Measurements from ENCODE around the gene PSMA2. TPM values are rescaled to one million over a fixed set of nuclear protein-coding genes. Genes with fewer than 3 reads are reported as not detected.
A peak's percentile ranks its signal among the peaks of the same experiment; 100 is the strongest.

PSMA2 gene
- polyA plus RNA-seq, 6 donors from 2014 or later, result 214 to 299 (median 259) TPM

GRCh38 chr7:42878303-42878702, 53.7 kb downstream of the PSMA2 start:
- H3K27ac Mint-ChIP-seq, result peak overlapping the region in 1 of 6 donors; percentile 24
- no peak for DNase-seq
- H3K36me3 Mint-ChIP-seq, result no peaks in the 10 kb centered on the region
- H3K27me3 Mint-ChIP-seq, result peaks cover 0 to 7% (median 3%) of the 10 kb centered on the region in 3 donors
- no peak overlapping the region for H3K4me3 Mint-ChIP-seq
- no peaks in the 10 kb centered on the region for H3K9me3 Mint-ChIP-seq
- ATAC-seq (ENCODE audit: low read depth in 2 of 2), result no peak
- H3K4me1 Mint-ChIP-seq, result peaks cover under 1 to 12% (median 7%) of the 10 kb centered on the region in 3 donors

GRCh38 chr7:42877862-42878261, 54.1 kb downstream of the PSMA2 start:
- no peaks in the 10 kb centered on the region for H3K9me3 Mint-ChIP-seq
- H3K36me3 Mint-ChIP-seq, result no peaks in the 10 kb centered on the region
- H3K27me3 Mint-ChIP-seq, result peaks cover 0 to 7% (median 3%) of the 10 kb centered on the region in 3 donors
- peak overlapping the region in 2 of 6 donors; percentile 24 to 58 for H3K27ac Mint-ChIP-seq
- DNase-seq (no peak), ATAC-seq (ENCODE audit: low read depth in 2 of 2) (no peak)
- peaks cover 0 to 9% (median 7%) of the 10 kb centered on the region in 3 donors for H3K4me1 Mint-ChIP-seq
- no peak overlapping the region for H3K4me3 Mint-ChIP-seq

- no peak overlapping the region for H3K27ac Mint-ChIP-seq
- H3K4me1 Mint-ChIP-seq, result peaks cover 0 to 3% (median 1%) of the 10 kb centered on the region in 3 donors
- DNase-seq, result peak; percentile 25
- H3K4me3 Mint-ChIP-seq, result no peak overlapping the region
- peaks cover 0 to 7% (median 3%) of the 10 kb centered on the region in 3 donors for H3K27me3 Mint-ChIP-seq
- no peaks in the 10 kb centered on the region for H3K36me3 Mint-ChIP-seq
- ATAC-seq (ENCODE audit: low read depth in 2 of 2), result peak; percentile 56 to 67
- H3K9me3 Mint-ChIP-seq, result no peaks in the 10 kb centered on the region
Observed at GRCh38 chr7:42876182-42877068, 55.5 kb downstream of the PSMA2 start.

- DNase-seq, result no peak
- Mint-ChIP-seq H3K27ac (no peak overlapping the region), H3K9me3 (peaks cover 2 to 20% (median 6%) of the 10 kb centered on the region in 7 donors), H3K4me3 (no peak overlapping the region), H3K4me1 (no peaks in the 10 kb centered on the region), H3K27me3 (peaks cover 21 to 40% (median 24%) of the 10 kb centered on the region in 3 donors), H3K36me3 (peaks cover 0 to 4% of the 10 kb centered on the region in 2 donors)
- ATAC-seq (ENCODE audit: low read depth in 2 of 2), result no peak
Observed at GRCh38 chr7:42869131-42870020, 62.6 kb downstream of the PSMA2 start.

GRCh38 chr7:42868480-42868879, 63.5 kb downstream of the PSMA2 start:
- H3K27me3 Mint-ChIP-seq, result peaks cover 22 to 48% (median 31%) of the 10 kb centered on the region in 3 donors
- H3K36me3 Mint-ChIP-seq, result peaks cover 4 to 12% of the 10 kb centered on the region in 2 donors
- H3K4me3 Mint-ChIP-seq, result no peak overlapping the region
- no peak overlapping the region for H3K27ac Mint-ChIP-seq
- DNase-seq (no peak), ATAC-seq (ENCODE audit: low read depth in 2 of 2) (no peak)
- H3K9me3 Mint-ChIP-seq, result peaks cover 6 to 28% (median 15%) of the 10 kb centered on the region in 7 donors
- no peaks in the 10 kb centered on the region for H3K4me1 Mint-ChIP-seq

Other genes starting within 250 kb of the PSMA2 start
- gene C7orf25, start 20.1 kb downstream of the PSMA2 start, polyA plus RNA-seq (ENCODE audit: low read depth in 6 of 6), result 1 to 10 TPM in 5 of 6 donors, under 1 TPM in 1; 0.69 to 6.9 (median 2.8) TPM
- gene MRPL32, start 202 bp upstream of the PSMA2 start, polyA plus RNA-seq (ENCODE audit: low read depth in 6 of 6), result 10 to 100 TPM; 19.8 to 55.5 (median 45.4) TPM
- gene HECW1, start 180.5 kb upstream of the PSMA2 start, polyA plus RNA-seq (ENCODE audit: low read depth in 6 of 6), result not detected

Data from naive B cell (primary cell).